ENCODE data around the gene IMP3. TPM values are rescaled to one million over a fixed set of nuclear protein-coding genes. Genes with fewer than 3 reads are reported as not detected.
A peak's percentile ranks its signal among the peaks of the same experiment; 100 is the strongest.
"Not testable (repeated sequence)": the region's sequence is repeated elsewhere in the genome, so short reads cannot be mapped to it uniquely, and the experiment has no call there.

IMP3 gene
- total RNA-seq, 6 experiments from 2014 or later = 37.7 to 192 (median 44.4) TPM

DNA sequence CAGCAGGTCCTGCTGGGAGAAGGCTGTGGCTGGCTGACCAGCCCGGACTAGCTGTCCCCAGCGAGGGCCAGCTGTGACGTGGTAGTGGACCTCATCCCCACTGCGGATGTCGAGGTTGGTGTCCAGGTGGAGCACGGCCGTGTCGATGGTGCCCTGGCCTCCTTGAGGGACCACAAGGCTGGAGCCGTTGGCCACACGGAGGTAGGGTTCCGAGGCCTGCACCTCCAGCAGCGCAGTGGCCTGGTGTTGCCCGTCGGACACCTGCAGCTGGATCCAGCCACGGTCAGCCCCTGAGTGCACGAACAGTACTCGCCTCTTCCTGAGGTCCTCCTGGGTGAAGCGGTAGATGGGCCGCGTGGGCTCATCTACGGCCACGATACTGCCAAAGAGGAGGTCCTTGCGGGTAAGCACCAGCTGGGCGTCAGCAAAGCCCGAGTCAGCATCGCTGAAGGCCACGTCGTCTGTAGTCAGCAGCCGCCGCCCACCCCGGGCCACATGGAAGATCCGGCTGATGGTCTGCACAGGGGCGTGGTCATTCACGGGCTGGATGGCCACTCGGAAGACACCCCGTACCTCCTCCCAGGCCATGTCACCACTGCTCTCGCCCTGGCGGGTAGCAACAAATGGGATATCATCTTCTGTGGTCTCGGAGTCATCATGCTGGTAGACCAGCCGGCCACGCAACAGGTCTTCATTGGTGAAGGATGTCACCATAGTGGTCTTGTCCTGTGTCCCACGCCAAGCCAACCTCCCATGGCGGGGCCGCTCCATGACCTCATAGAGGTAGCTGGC lies 47.7 kb upstream of the IMP3 start:
- no peak for DNase-seq
- Histone ChIP-seq H3K4me1 (peaks cover 0 to 6% (median 3%) of the 10 kb centered on the region in 4 donors), H3K27ac (no peak overlapping the region), H3K27me3 (no peaks in the 10 kb centered on the region), H3K36me3 (no peaks in the 10 kb centered on the region), H3K4me3 (no peak overlapping the region), H3K9me3 (no peaks in the 10 kb centered on the region)
- ATAC-seq = no peak
- WGBS (ENCODE audit: insufficient coverage, low coverage, low lambda C conversion rate, missing lambda C conversion rate) = 96% methylated on average over 4 of the region's 44 CpGs
- TF ChIP-seq POLR2A (IDR thresholded peaks at IDR 0.05) = no peak
- TF ChIP-seq, protein P1, sequence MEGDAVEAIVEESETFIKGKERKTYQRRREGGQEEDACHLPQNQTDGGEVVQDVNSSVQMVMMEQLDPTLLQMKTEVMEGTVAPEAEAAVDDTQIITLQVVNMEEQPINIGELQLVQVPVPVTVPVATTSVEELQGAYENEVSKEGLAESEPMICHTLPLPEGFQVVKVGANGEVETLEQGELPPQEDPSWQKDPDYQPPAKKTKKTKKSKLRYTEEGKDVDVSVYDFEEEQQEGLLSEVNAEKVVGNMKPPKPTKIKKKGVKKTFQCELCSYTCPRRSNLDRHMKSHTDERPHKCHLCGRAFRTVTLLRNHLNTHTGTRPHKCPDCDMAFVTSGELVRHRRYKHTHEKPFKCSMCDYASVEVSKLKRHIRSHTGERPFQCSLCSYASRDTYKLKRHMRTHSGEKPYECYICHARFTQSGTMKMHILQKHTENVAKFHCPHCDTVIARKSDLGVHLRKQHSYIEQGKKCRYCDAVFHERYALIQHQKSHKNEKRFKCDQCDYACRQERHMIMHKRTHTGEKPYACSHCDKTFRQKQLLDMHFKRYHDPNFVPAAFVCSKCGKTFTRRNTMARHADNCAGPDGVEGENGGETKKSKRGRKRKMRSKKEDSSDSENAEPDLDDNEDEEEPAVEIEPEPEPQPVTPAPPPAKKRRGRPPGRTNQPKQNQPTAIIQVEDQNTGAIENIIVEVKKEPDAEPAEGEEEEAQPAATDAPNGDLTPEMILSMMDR (IDR thresholded peaks at IDR 0.05) = no peak
- intact Hi-C loops (cut with DNase I) = loop anchor here in 1 of 2 donors (10.0 kb wide), 1 partner anchor 53 kb away; no protein-coding TSS in a partner anchor

DNA sequence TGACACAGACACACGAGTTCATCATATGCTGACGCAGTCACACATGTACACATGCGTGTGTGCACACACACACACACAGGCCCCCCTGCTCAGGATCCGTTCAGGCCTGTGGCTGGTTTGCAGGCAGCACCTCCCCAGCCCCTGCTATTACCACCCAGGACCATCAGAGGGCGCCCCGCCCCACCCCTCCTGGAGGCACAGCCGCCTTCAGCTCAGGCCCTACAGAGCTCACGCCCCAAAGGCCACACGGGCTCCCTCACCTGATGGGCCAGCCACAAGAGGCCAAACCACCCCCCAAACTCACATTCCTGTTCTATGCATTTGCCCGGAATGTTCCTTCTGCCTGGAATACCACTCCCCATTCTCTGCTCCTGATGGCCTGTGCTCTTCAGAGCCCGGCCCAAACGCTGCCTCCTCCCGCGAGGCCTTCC lies 46.2 kb upstream of the IMP3 start:
- peaks cover 0 to 12% (median 3%) of the 10 kb centered on the region in 4 donors for H3K4me1 ChIP-seq
- not testable (repeated sequence) for H3K4me3 ChIP-seq, H3K27me3 ChIP-seq, H3K9me3 ChIP-seq, H3K36me3 ChIP-seq, H3K27ac ChIP-seq
- DNase-seq (peak; percentile 73 to 85 (median 83)), ATAC-seq (peak; percentile 83 to 91 (median 86))
- TF ChIP-seq, protein P1 (IDR thresholded peaks at IDR 0.05) = peak; percentile 74 to 78 (median 76)
- intact Hi-C loops (cut with DNase I) = loop anchor here in 1 of 2 donors (10.0 kb wide), 1 partner anchor 51 kb away; no protein-coding TSS in a partner anchor
- WGBS (ENCODE audit: insufficient coverage, low coverage, low lambda C conversion rate, missing lambda C conversion rate) = 45% methylated on average over 7 of the region's 14 CpGs

DNA sequence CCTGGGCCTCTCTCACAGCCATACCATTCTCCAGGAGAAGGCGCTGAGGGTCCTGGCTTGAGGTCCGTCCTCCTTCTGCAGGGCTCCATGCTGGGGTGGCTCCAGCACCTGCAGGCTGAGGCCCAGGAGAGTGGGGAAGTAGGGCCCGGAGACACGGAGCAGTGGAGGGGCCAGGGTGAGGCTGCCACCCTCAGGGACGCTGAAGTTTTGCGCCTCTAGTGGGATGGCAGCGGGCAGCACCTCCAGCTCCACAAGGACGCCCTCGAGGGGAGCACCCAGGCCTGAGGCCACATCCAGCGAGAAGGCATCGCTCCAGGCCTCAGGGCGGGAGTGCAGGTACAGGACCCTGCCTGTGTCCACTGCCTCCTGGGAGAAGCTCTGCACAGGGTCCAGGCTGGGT lies 45.2 kb upstream of the IMP3 start:
- Histone ChIP-seq H3K9me3 (no peaks in the 10 kb centered on the region), H3K4me1 (peaks cover 0 to 12% (median 3%) of the 10 kb centered on the region in 4 donors), H3K27ac (no peak overlapping the region), H3K36me3 (no peaks in the 10 kb centered on the region), H3K27me3 (no peaks in the 10 kb centered on the region), H3K4me3 (no peak overlapping the region)
- DNase-seq = no peak
- no CpG with 5 or more reads among the region's 12 CpGs for WGBS (ENCODE audit: insufficient coverage, low coverage, low lambda C conversion rate, missing lambda C conversion rate)
- intact Hi-C loops (cut with DNase I) = loop anchor here in 1 of 2 donors (10.0 kb wide), 1 partner anchor 50 kb away; no protein-coding TSS in a partner anchor
- no peak for ATAC-seq
- TF ChIP-seq, protein P1 (IDR thresholded peaks at IDR 0.05) = no peak

DNA sequence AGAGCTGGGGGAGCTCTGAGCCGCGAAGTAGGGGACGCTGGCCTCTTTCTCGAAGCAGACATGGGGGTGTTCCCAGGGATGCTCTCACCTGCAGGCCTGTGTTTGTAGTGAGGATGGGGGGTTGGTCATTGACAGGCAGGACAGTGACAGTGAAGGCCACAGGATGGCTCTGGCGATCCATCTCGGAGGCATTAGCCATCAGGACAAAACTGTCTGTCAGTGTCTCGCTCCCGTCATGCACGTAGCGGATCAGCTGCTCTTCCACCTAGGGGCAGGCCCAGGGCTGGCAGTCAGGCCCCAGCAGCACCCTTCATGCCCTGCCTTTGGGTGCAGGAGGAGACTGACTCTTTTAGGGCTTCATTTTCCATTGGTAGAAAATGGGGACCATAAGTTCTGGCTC lies 44.6 kb upstream of the IMP3 start:
- Histone ChIP-seq H3K9me3 (no peaks in the 10 kb centered on the region), H3K4me1 (peaks cover 0 to 12% (median 3%) of the 10 kb centered on the region in 4 donors), H3K36me3 (no peaks in the 10 kb centered on the region), H3K4me3 (no peak overlapping the region), H3K27ac (no peak overlapping the region), H3K27me3 (no peaks in the 10 kb centered on the region)
- intact Hi-C loops (cut with DNase I) = loop anchor here in 1 of 2 donors (10.0 kb wide), 1 partner anchor 50 kb away; no protein-coding TSS in a partner anchor
- 93% methylated on average over 4 of the region's 10 CpGs for WGBS (ENCODE audit: insufficient coverage, low coverage, low lambda C conversion rate, missing lambda C conversion rate)
- DNase-seq = no peak
- ATAC-seq = no peak
- TF ChIP-seq, protein P1 (IDR thresholded peaks at IDR 0.05) = no peak
- no peak for TF ChIP-seq POLR2A (IDR thresholded peaks at IDR 0.05)
